Measurements from ENCODE around the gene PBX3. TPM values are rescaled to one million over a fixed set of nuclear protein-coding genes. Genes with fewer than 3 reads are reported as not detected.

Gene PBX3
- total RNA-seq, 1 experiment from 2014 or later = 39.0 TPM

GRCh38 chr9:125961072-125961471, 213.9 kb downstream of the PBX3 start:
- no peaks in the 10 kb centered on the region for H3K9me3 ChIP-seq (ENCODE audit: control insufficient read depth, insufficient read depth, low read depth, low read length)
- TF ChIP-seq POLR2AphosphoS5 (IDR thresholded peaks at IDR 0.05; ENCODE audit: low read depth, low read length) (no peak), CTCF (IDR thresholded peaks at IDR 0.05) (no peak)
- H3K27me3 ChIP-seq (ENCODE audit: control insufficient read depth, insufficient read depth, low read length) = no peaks in the 10 kb centered on the region
- H3K4me1 ChIP-seq (ENCODE audit: control insufficient read depth, insufficient read depth, low read length) = no peaks in the 10 kb centered on the region
- intact Hi-C loops (cut with micrococcal nuclease; ENCODE audit: unreplicated experiment) = no loop called here
- CTCF ChIA-PET = interaction anchor here (0.6 kb wide), 1 partner anchor 168 kb away, joined by 3 read pairs; no protein-coding TSS in a partner anchor
- DNase-seq (ENCODE audit: low read depth, low spot score) (no peak), ATAC-seq (no peak)
- H3K4me3 ChIP-seq (ENCODE audit: low read depth in 2 of 2, low read length in 2 of 2) = no peak overlapping the region
- BruUV-seq (replicated peaks) = no TSS peak
- POLR2A ChIA-PET = no interaction called here
- H3K27ac ChIP-seq (ENCODE audit: low read length) = no peak overlapping the region
- in situ Hi-C loops (cut with HindIII; ENCODE audit: low pct_unique_long_range_greater_than_20kb, low sequenced_read_pairs) = no loop called here
- H3K36me3 ChIP-seq (ENCODE audit: control insufficient read depth, insufficient read depth, low read length) = no peaks in the 10 kb centered on the region

- Histone ChIP-seq H3K4me1 (ENCODE audit: control insufficient read depth, insufficient read depth, low read length) (no peaks in the 10 kb centered on the region), H3K9me3 (ENCODE audit: control insufficient read depth, insufficient read depth, low read depth, low read length) (no peaks in the 10 kb centered on the region), H3K36me3 (ENCODE audit: control insufficient read depth, insufficient read depth, low read length) (no peaks in the 10 kb centered on the region), H3K27ac (ENCODE audit: low read length) (no peak overlapping the region), H3K27me3 (ENCODE audit: control insufficient read depth, insufficient read depth, low read length) (no peaks in the 10 kb centered on the region), H3K4me3 (ENCODE audit: low read depth in 2 of 2, low read length in 2 of 2) (no peak overlapping the region)
- no peak for DNase-seq (ENCODE audit: low read depth, low spot score)
- no peak for TF ChIP-seq CTCF (IDR thresholded peaks at IDR 0.05)
- no peak for TF ChIP-seq SIN3A (IDR thresholded peaks at IDR 0.05; ENCODE audit: borderline replicate concordance, insufficient read depth, low read depth, low read length)
- TF ChIP-seq REST (IDR thresholded peaks at IDR 0.05; ENCODE audit: insufficient read depth in 1 of 2, low read depth in 2 of 2, low read length in 1 of 2) = no peak
- TF ChIP-seq TCF7L2 (IDR thresholded peaks at IDR 0.05; ENCODE audit: low read depth, low read length) = no peak
- no peak for TF ChIP-seq POLR2AphosphoS5 (IDR thresholded peaks at IDR 0.05; ENCODE audit: low read depth, low read length)
- no TSS peak for BruUV-seq (replicated peaks)
- intact Hi-C loops (cut with micrococcal nuclease; ENCODE audit: unreplicated experiment) (no loop called here), in situ Hi-C loops (cut with HindIII; ENCODE audit: low pct_unique_long_range_greater_than_20kb, low sequenced_read_pairs) (no loop called here)
- no peak for ATAC-seq
- POLR2A ChIA-PET = no interaction called here
- CTCF ChIA-PET = interaction anchor here (0.7 kb wide), 1 partner anchor 10 kb away, joined by 6 read pairs; no protein-coding TSS in a partner anchor
These were observed 216.8 kb downstream of the PBX3 start for GRCh38 chr9:125963932-125964331.
